H1 (cell line): ENCODE measurements around the gene SLC38A1. TPM values are rescaled to one million over a fixed set of nuclear protein-coding genes. Genes with fewer than 3 reads are reported as not detected.

Experiments used
- CTCF ChIA-PET: fragments of 300-600 bp; sonication (Branson Sonifier 250); formaldehyde crosslinking; loops from one replicate; lab custom pipeline; 2021; ENCODE audit not compliant: partially characterized antibody; lab: Charles Lee
- POLR2A ChIA-PET: fragments of 300-600 bp; sonication (Branson Sonifier 250); formaldehyde crosslinking; loops from one replicate; lab custom pipeline; 2021; ENCODE audit warnings: inconsistent platforms; ENCODE audit not compliant: partially characterized antibody; lab: Charles Lee
- DNase-seq, 2 experiments: peaks; one replicate each; pipeline versions ENCODE4 v3.0.0 to v3.0.0-alpha.2; 2010 to 2022; ENCODE audit warnings: low spot score in 2 of 2, low read depth in 1 of 2, mixed read lengths in 1 of 2
- FAIRE-seq: peaks from 2 replicates; lab custom pipeline; 2011; peaks lifted over from hg19 to GRCh38; lab: Jason Lieb, UNC
- H2AFZ ChIP-seq: 2 replicates; pipeline ENCODE4 v1.8.1; 2012; ENCODE audit warnings: low read length, inconsistent platforms
- H2AK5ac ChIP-seq: 2 replicates; pipeline ENCODE4 v1.6.1; 2013; ENCODE audit warnings: low read depth, low read length
- H2BK120ac ChIP-seq: replicated peaks from 2 replicates; pipeline ENCODE3; 2013; ENCODE audit warnings: low read depth, low read length, inconsistent platforms
- H2BK12ac ChIP-seq: 2 replicates; pipeline ENCODE4 v1.6.1; 2013; ENCODE audit warnings: low read depth, low read length
- H2BK15ac ChIP-seq: 2 replicates; pipeline ENCODE4 v1.6.1; 2013; ENCODE audit warnings: low read length
- H2BK20ac ChIP-seq: 2 replicates; pipeline ENCODE4 v1.6.1; 2013; ENCODE audit warnings: low read length
- H2BK5ac ChIP-seq: 2 replicates; pipeline ENCODE4 v1.6.1; 2013; ENCODE audit warnings: low read depth, low read length
- H3K14ac ChIP-seq: 2 replicates; pipeline ENCODE4 v1.6.1; 2013; ENCODE audit warnings: inconsistent platforms; ENCODE audit not compliant: insufficient read length
- H3K18ac ChIP-seq: 2 replicates; pipeline ENCODE4 v1.6.1; 2013; ENCODE audit warnings: low read length; ENCODE audit errors: extremely low read depth
- H3K23ac ChIP-seq: 2 replicates; pipeline ENCODE4 v1.6.1; 2013; ENCODE audit warnings: inconsistent platforms; ENCODE audit not compliant: insufficient read length
- H3K23me2 ChIP-seq: 2 replicates; pipeline ENCODE4 v1.6.1; 2013; ENCODE audit warnings: low read depth, low read length
- H3K27ac ChIP-seq: 2 replicates; pipeline ENCODE4 v1.6.1; 2011; ENCODE audit warnings: low read depth, low read length, inconsistent platforms
- H3K27me3 ChIP-seq, 4 experiments: replicated peaks in 1 of 4; 1 replicate in 1 of 4; 2 replicates in 3 of 4; pipeline versions ENCODE4 v1.6.1 to v1.8.1; 2011 to 2013; ENCODE audit warnings: low read length in 3 of 4, mild to moderate bottlenecking in 3 of 4, inconsistent platforms in 2 of 4, mixed read lengths in 2 of 4, moderate library complexity in 1 of 4; ENCODE audit not compliant: control insufficient read depth in 3 of 4, insufficient read depth in 3 of 4; ENCODE audit errors: extremely low read depth in 1 of 4
- H3K36me3 ChIP-seq, 4 experiments: 2 replicates each; pipeline versions ENCODE4 v1.6.1 to v1.8.1; 2011 to 2013; ENCODE audit warnings: mild to moderate bottlenecking in 4 of 4, low read length in 3 of 4, moderate library complexity in 2 of 4, control low read depth in 1 of 4, inconsistent platforms in 1 of 4; ENCODE audit not compliant: insufficient read depth in 4 of 4, control insufficient read depth in 2 of 4
- H3K4ac ChIP-seq: replicated peaks from 2 replicates; pipeline ENCODE3; 2013; ENCODE audit warnings: low read length, low read depth, mixed read lengths, inconsistent platforms; ENCODE audit not compliant: insufficient read length
- H3K4me1 ChIP-seq, 4 experiments: replicated peaks in 1 of 4; 1 replicate in 1 of 4; 2 replicates in 3 of 4; pipeline versions ENCODE4 v1.6.1 to v1.8.1; 2011 to 2013; ENCODE audit warnings: low read length in 3 of 4, inconsistent platforms in 2 of 4, mixed read lengths in 1 of 4; ENCODE audit not compliant: insufficient read depth in 4 of 4, control insufficient read depth in 3 of 4
- H3K4me2 ChIP-seq, 2 experiments: 2 replicates each; pipeline versions ENCODE4 v1.6.1 to v1.8.1; 2011 to 2013; ENCODE audit warnings: low read depth in 2 of 2, low read length in 2 of 2, control low read depth in 1 of 2, inconsistent platforms in 1 of 2, mild to moderate bottlenecking in 1 of 2; ENCODE audit not compliant: insufficient read depth in 1 of 2
- H3K4me3 ChIP-seq, 4 experiments: fragments of 200-600, 300-600 bp in 1 of 4; sonication (generic), shearing (Covaris generic), sonication (Bioruptor Twin) in 1 of 4; 2 replicates each; pipeline versions ENCODE4 v1.5.1 to v1.8.1; 2011 to 2016; ENCODE audit warnings: low read length in 4 of 4, low read depth in 3 of 4, control low read depth in 2 of 4, inconsistent platforms in 2 of 4, mild to moderate bottlenecking in 2 of 4, mixed read lengths in 1 of 4, moderate library complexity in 1 of 4; ENCODE audit not compliant: insufficient read depth in 2 of 4; ENCODE audit errors: extremely low read depth in 1 of 4
- H3K56ac ChIP-seq: replicated peaks from 2 replicates; pipeline ENCODE3; 2013; ENCODE audit warnings: low read depth, mild to moderate bottlenecking, mixed read lengths, low read length, inconsistent platforms; ENCODE audit not compliant: insufficient read length
- H3K79me1 ChIP-seq: 2 replicates; pipeline ENCODE4 v1.6.1; 2013; ENCODE audit warnings: low read depth, low read length, control low read depth
- H3K79me2 ChIP-seq, 2 experiments: 2 replicates each; pipeline versions ENCODE4 v1.6.1 to v1.8.1; 2012 to 2013; ENCODE audit warnings: low read length in 2 of 2, mild to moderate bottlenecking in 2 of 2, inconsistent platforms in 1 of 2; ENCODE audit not compliant: insufficient read depth in 2 of 2, control insufficient read depth in 1 of 2
- H3K9ac ChIP-seq, 4 experiments: replicated peaks in 1 of 4; 1 replicate in 1 of 4; 2 replicates in 3 of 4; pipeline versions ENCODE4 v1.6.1 to v1.8.1; 2011 to 2013; ENCODE audit warnings: low read depth in 3 of 4, low read length in 3 of 4, control low read depth in 2 of 4, mild to moderate bottlenecking in 2 of 4, moderate library complexity in 2 of 4, inconsistent platforms in 1 of 4; ENCODE audit errors: extremely low read depth in 1 of 4
- H3K9me3 ChIP-seq, 2 experiments: 2 replicates each; pipeline versions ENCODE4 v1.6.1 to v1.8.1; 2012 to 2013; ENCODE audit warnings: mild to moderate bottlenecking in 2 of 2, moderate library complexity in 2 of 2, control low read depth in 1 of 2, inconsistent platforms in 1 of 2, low read depth in 1 of 2, low read length in 1 of 2, mixed read lengths in 1 of 2; ENCODE audit not compliant: insufficient read depth in 2 of 2
- H4K20me1 ChIP-seq, 2 experiments: replicated peaks in 1 of 2; 2 replicates each; pipeline versions ENCODE3 to v1.8.1; 2011 to 2013; ENCODE audit warnings: inconsistent platforms in 2 of 2, low read length in 2 of 2, mild to moderate bottlenecking in 1 of 2; ENCODE audit not compliant: insufficient read depth in 2 of 2, control insufficient read depth in 1 of 2
- H4K5ac ChIP-seq: 2 replicates; pipeline ENCODE4 v1.6.1; 2013; ENCODE audit warnings: low read length, low read depth, mixed read lengths, inconsistent platforms; ENCODE audit not compliant: insufficient read length
- H4K8ac ChIP-seq: 2 replicates; pipeline ENCODE4 v1.8.0; 2013; ENCODE audit warnings: mild to moderate bottlenecking, moderate library complexity, low read length, inconsistent platforms; ENCODE audit not compliant: insufficient read depth; ENCODE audit errors: extremely low read depth
- H4K91ac ChIP-seq: replicated peaks from 2 replicates; pipeline ENCODE3; 2013; ENCODE audit warnings: low read length, mixed read lengths, inconsistent platforms; ENCODE audit not compliant: insufficient read length
- POLR2A ChIP-seq, 2 experiments: IDR thresholded peaks; 1 replicate in 1 of 2; 2 replicates in 1 of 2; pipeline ENCODE4 v1.6.1; 2011; ENCODE audit warnings: low read depth in 2 of 2, low read length in 2 of 2, mild to moderate bottlenecking in 2 of 2; ENCODE audit errors: control extremely low read depth in 1 of 2
- SP4 ChIP-seq: IDR thresholded peaks from 2 replicates; pipeline ENCODE4 v1.6.1; 2012; ENCODE audit warnings: low read length, inconsistent platforms
- WGBS, 2 experiments: shearing (Covaris generic) in 1 of 2; methylation state at CpG; one replicate each; pipeline versions ENCODE4 v1.1.6 to v1.1.7; 2013 to 2015; ENCODE audit warnings: low lambda C conversion rate in 2 of 2, mixed read lengths in 2 of 2, inconsistent platforms in 1 of 2, low coverage in 1 of 2, missing lambda C conversion rate in 1 of 2; ENCODE audit not compliant: insufficient replicate concordance in 2 of 2, insufficient coverage in 1 of 2, insufficient read length in 1 of 2; ENCODE audit errors: extremely low coverage in 1 of 2, missing lambda C conversion rate in 1 of 2; 5-methylcytosine and 5-hydroxymethylcytosine counted together
- polyA plus RNA-seq, 7 experiments: library from polyadenylated mRNA; depleted of rRNA in 3 of 7; stranded (reverse) in 5 of 7; unstranded in 2 of 7; fragments of >200 nt in 5 of 7; fragments of 200-250 nt in 2 of 7; gene quantifications; 1 replicate in 5 of 7; 2 replicates in 1 of 7; 4 replicates in 1 of 7; pipeline versions ENCODE4 v1.2.1 to v1.2.3, GENCODE V29; 2011 to 2013; ENCODE audit warnings: missing spikeins in 2 of 7, mixed read lengths in 2 of 7
- total RNA-seq: library from RNA; stranded (reverse); fragmentation: NEBNext Ultra II Directional; extraction: Animal tissue kit (Norgen Biotek cat#: 25700); gene quantifications from 2 replicates; pipeline ENCODE4 v1.2.1, GENCODE V29; 2021

SLC38A1 gene
- total and polyA plus RNA-seq, 2 of the 8 experiments (the other 6 are each of a cell fraction or from before 2014, with no cell fraction given), result 83.4 to 242 TPM

- Histone ChIP-seq H4K5ac (no peak overlapping the region), H3K18ac (no peak overlapping the region), H2BK12ac (no peak overlapping the region), H2BK120ac (no peak overlapping the region), H3K36me3 (peaks cover 6 to 35% (median 20%) of the 10 kb centered on the region in 4 experiments), H3K4me2 (no peak overlapping the region; a peak in 1 of 4 replicates), H3K79me1 (no peaks in the 10 kb centered on the region; the same call in 1 of the 2 replicates), H2AK5ac (no peak overlapping the region), H3K9ac (no peak overlapping the region; a peak in 1 of 7 replicates), H4K8ac (no peak overlapping the region), H3K56ac (no peak overlapping the region), H2AFZ (no peak overlapping the region), H2BK15ac (no peak overlapping the region), H3K23me2 (no peaks in the 10 kb centered on the region), H3K79me2 (peaks cover 65 to 100% of the 10 kb centered on the region in 2 experiments), H3K14ac (no peak overlapping the region), H3K23ac (no peak overlapping the region), H3K4me1 (peaks cover 10 to 29% (median 22%) of the 10 kb centered on the region in 4 experiments), H4K91ac (no peak overlapping the region), H2BK5ac (no peak overlapping the region), H3K27ac (no peak overlapping the region), H3K9me3 (no peaks in the 10 kb centered on the region), H2BK20ac (no peak overlapping the region), H3K4me3 (no peak overlapping the region), H4K20me1 (peaks cover 18 to 25% of the 10 kb centered on the region in 2 experiments), H3K27me3 (no peaks in the 10 kb centered on the region), H3K4ac (no peak overlapping the region)
- 78% methylated on average over 3 of the region's 3 CpGs; no CpG with 5 or more reads in 1 of the 2 experiments for WGBS, 2 experiments
- FAIRE-seq (no peak), DNase-seq (no peak)
- TF ChIP-seq SP4, result no peak
- 0 out of 3 replicates have a peak, but pooled peaks of 1 of the 2 experiments have one; percentile 23 for TF ChIP-seq POLR2A (IDR thresholded peaks at IDR 0.05; ENCODE audit: control extremely low read depth in 1 of 2, low read depth in 2 of 2, low read length in 2 of 2)
- ChIA-PET POLR2A (interaction anchor here (0.7 to 11.4 kb wide), 6 partner anchors 11 to 69 kb away, joined by 3 to 198 read pairs (median 9); partner anchors contain the start of gene SLC38A1), CTCF (interaction anchor here (0.6 to 1.4 kb wide), 2 partner anchors 46 to 412 kb away, joined by 3 to 4 read pairs; no protein-coding TSS in a partner anchor)
Measured at GRCh38 chr12:46256942-46257341, 11.9 kb downstream of the SLC38A1 start.
